ENCODE data around the gene CLPTM1L.

CLPTM1L gene

GRCh38 chr5:1356873-1357787 lies 12.2 kb upstream of the CLPTM1L start:
- H3K9ac ChIP-seq (ENCODE audit: low read depth, low read length, poor library complexity) = no peak overlapping the region
- no peak overlapping the region for H2BK5ac ChIP-seq (ENCODE audit: low read length)
- H3K27me3 ChIP-seq (ENCODE audit: control insufficient read depth in 3 of 3, insufficient read depth in 3 of 3, low read depth in 1 of 3, low read length in 3 of 3) = peaks cover 0 to 46% (median 3%) of the 10 kb centered on the region in 3 experiments
- no peak overlapping the region for H3K4me2 ChIP-seq (ENCODE audit: insufficient read depth, low read length, poor library complexity, severe bottlenecking)
- H3K4ac ChIP-seq (ENCODE audit: low read length) = no peak overlapping the region
- H2BK12ac ChIP-seq (ENCODE audit: low read length) = no peak overlapping the region
- no peak overlapping the region for H3K23ac ChIP-seq (ENCODE audit: low read depth, low read length, poor library complexity)
- H3K18ac ChIP-seq (ENCODE audit: low read length) = no peak overlapping the region
- no peak overlapping the region for H2AK5ac ChIP-seq (ENCODE audit: low read depth, low read length)
- WGBS, 2 donors (ENCODE audit: extremely low coverage in 2 of 2, insufficient read length in 2 of 2, insufficient replicate concordance in 1 of 2) = no CpG with 5 or more reads among the region's 28 CpGs
- no peak overlapping the region for H3K14ac ChIP-seq (ENCODE audit: low read length)
- H3K4me1 ChIP-seq (ENCODE audit: control insufficient read depth in 2 of 2, insufficient read depth in 1 of 2, low read depth in 1 of 2, low read length in 2 of 2) = no peaks in the 10 kb centered on the region
- no peak overlapping the region for H3K27ac ChIP-seq (replicated peaks; ENCODE audit: low read length)
- no peak overlapping the region for H2BK120ac ChIP-seq (ENCODE audit: low read depth, low read length)
- no peaks in the 10 kb centered on the region for H3K9me3 ChIP-seq (replicated peaks in 1 of 2; ENCODE audit: control insufficient read depth in 2 of 2, insufficient read depth in 1 of 2, low read depth in 1 of 2, low read length in 2 of 2)
- no peak overlapping the region for H4K91ac ChIP-seq (ENCODE audit: low read depth, low read length, poor library complexity)
- H2AFZ ChIP-seq (ENCODE audit: low read length) = no peak overlapping the region
- no peak for DNase-seq (ENCODE audit: low spot score)
- H3K79me1 ChIP-seq (ENCODE audit: low read depth, low read length) = peaks cover 2% of the 10 kb centered on the region
- no peak overlapping the region for H4K8ac ChIP-seq (ENCODE audit: low read depth, low read length)
- H3K36me3 ChIP-seq (replicated peaks in 1 of 2; ENCODE audit: control insufficient read depth in 2 of 2, insufficient read depth in 2 of 2, low read length in 2 of 2) = no peaks in the 10 kb centered on the region
- no peak overlapping the region for H3K4me3 ChIP-seq (ENCODE audit: low read length in 2 of 2)
- H2BK15ac ChIP-seq (ENCODE audit: low read length) = no peak overlapping the region

GRCh38 chr5:1354576-1354975 lies 9.7 kb upstream of the CLPTM1L start:
- Histone ChIP-seq H4K91ac (ENCODE audit: low read depth, low read length, poor library complexity) (no peak overlapping the region), H3K23ac (ENCODE audit: low read depth, low read length, poor library complexity) (no peak overlapping the region), H2AFZ (ENCODE audit: low read length) (no peak overlapping the region), H3K18ac (ENCODE audit: low read length) (no peak overlapping the region), H3K27me3 (ENCODE audit: control insufficient read depth in 3 of 3, insufficient read depth in 3 of 3, low read depth in 1 of 3, low read length in 3 of 3) (peaks cover 0 to 35% (median 3%) of the 10 kb centered on the region in 3 experiments), H2BK15ac (ENCODE audit: low read length) (no peak overlapping the region), H3K79me1 (ENCODE audit: low read depth, low read length) (peaks cover 2% of the 10 kb centered on the region), H3K36me3 (replicated peaks in 1 of 2; ENCODE audit: control insufficient read depth in 2 of 2, insufficient read depth in 2 of 2, low read length in 2 of 2) (no peaks in the 10 kb centered on the region), H2BK120ac (ENCODE audit: low read depth, low read length) (no peak overlapping the region), H3K4me1 (ENCODE audit: control insufficient read depth in 2 of 2, insufficient read depth in 1 of 2, low read depth in 1 of 2, low read length in 2 of 2) (no peaks in the 10 kb centered on the region), H3K27ac (replicated peaks; ENCODE audit: low read length) (no peak overlapping the region), H2BK5ac (ENCODE audit: low read length) (no peak overlapping the region), H3K4me3 (ENCODE audit: low read length in 2 of 2) (no peak overlapping the region), H3K4ac (ENCODE audit: low read length) (no peak overlapping the region), H3K4me2 (ENCODE audit: insufficient read depth, low read length, poor library complexity, severe bottlenecking) (no peak overlapping the region), H3K9me3 (replicated peaks in 1 of 2; ENCODE audit: control insufficient read depth in 2 of 2, insufficient read depth in 1 of 2, low read depth in 1 of 2, low read length in 2 of 2) (no peaks in the 10 kb centered on the region), H2AK5ac (ENCODE audit: low read depth, low read length) (no peak overlapping the region), H2BK12ac (ENCODE audit: low read length) (no peak overlapping the region), H3K9ac (ENCODE audit: low read depth, low read length, poor library complexity) (no peak overlapping the region), H3K14ac (ENCODE audit: low read length) (no peak overlapping the region), H4K8ac (ENCODE audit: low read depth, low read length) (no peak overlapping the region)
- no CpG with 5 or more reads among the region's 4 CpGs for WGBS, 2 donors (ENCODE audit: extremely low coverage in 2 of 2, insufficient read length in 2 of 2, insufficient replicate concordance in 1 of 2)
- no peak for DNase-seq (ENCODE audit: low spot score)

GRCh38 chr5:1352231-1353219 lies 7.6 kb upstream of the CLPTM1L start:
- no peak overlapping the region for H2BK15ac ChIP-seq (ENCODE audit: low read length)
- H3K27ac ChIP-seq (replicated peaks; ENCODE audit: low read length) = no peak overlapping the region
- H2BK5ac ChIP-seq (ENCODE audit: low read length) = no peak overlapping the region
- no peak overlapping the region for H3K4me3 ChIP-seq (ENCODE audit: low read length in 2 of 2)
- H3K14ac ChIP-seq (ENCODE audit: low read length) = no peak overlapping the region
- H3K18ac ChIP-seq (ENCODE audit: low read length) = peak overlapping the region; percentile 36
- WGBS, 2 donors (ENCODE audit: extremely low coverage in 2 of 2, insufficient read length in 2 of 2, insufficient replicate concordance in 1 of 2) = no CpG with 5 or more reads among the region's 10 CpGs
- H3K36me3 ChIP-seq (replicated peaks in 1 of 2; ENCODE audit: control insufficient read depth in 2 of 2, insufficient read depth in 2 of 2, low read length in 2 of 2) = no peaks in the 10 kb centered on the region
- no peak overlapping the region for H3K4ac ChIP-seq (ENCODE audit: low read length)
- H3K27me3 ChIP-seq (ENCODE audit: control insufficient read depth in 3 of 3, insufficient read depth in 3 of 3, low read depth in 1 of 3, low read length in 3 of 3) = peaks cover 0 to 15% (median 3%) of the 10 kb centered on the region in 3 experiments
- no peak overlapping the region for H3K23ac ChIP-seq (ENCODE audit: low read depth, low read length, poor library complexity)
- no peak overlapping the region for H2BK12ac ChIP-seq (ENCODE audit: low read length)
- no peaks in the 10 kb centered on the region for H3K9me3 ChIP-seq (replicated peaks in 1 of 2; ENCODE audit: control insufficient read depth in 2 of 2, insufficient read depth in 1 of 2, low read depth in 1 of 2, low read length in 2 of 2)
- H2BK120ac ChIP-seq (ENCODE audit: low read depth, low read length) = no peak overlapping the region
- H2AFZ ChIP-seq (ENCODE audit: low read length) = no peak overlapping the region
- H3K4me2 ChIP-seq (ENCODE audit: insufficient read depth, low read length, poor library complexity, severe bottlenecking) = no peak overlapping the region
- no peak overlapping the region for H3K9ac ChIP-seq (ENCODE audit: low read depth, low read length, poor library complexity)
- H4K8ac ChIP-seq (ENCODE audit: low read depth, low read length) = no peak overlapping the region
- no peaks in the 10 kb centered on the region for H3K79me1 ChIP-seq (ENCODE audit: low read depth, low read length)
- no peak overlapping the region for H2AK5ac ChIP-seq (ENCODE audit: low read depth, low read length)
- H3K4me1 ChIP-seq (ENCODE audit: control insufficient read depth in 2 of 2, insufficient read depth in 1 of 2, low read depth in 1 of 2, low read length in 2 of 2) = no peaks in the 10 kb centered on the region
- no peak overlapping the region for H4K91ac ChIP-seq (ENCODE audit: low read depth, low read length, poor library complexity)
- DNase-seq (ENCODE audit: low spot score) = no peak

GRCh38 chr5:1351156-1351555 lies 6.3 kb upstream of the CLPTM1L start:
- Histone ChIP-seq H3K18ac (ENCODE audit: low read length) (no peak overlapping the region), H4K91ac (ENCODE audit: low read depth, low read length, poor library complexity) (no peak overlapping the region), H3K36me3 (replicated peaks in 1 of 2; ENCODE audit: control insufficient read depth in 2 of 2, insufficient read depth in 2 of 2, low read length in 2 of 2) (no peaks in the 10 kb centered on the region), H2BK15ac (ENCODE audit: low read length) (no peak overlapping the region), H3K9me3 (replicated peaks in 1 of 2; ENCODE audit: control insufficient read depth in 2 of 2, insufficient read depth in 1 of 2, low read depth in 1 of 2, low read length in 2 of 2) (no peaks in the 10 kb centered on the region), H3K23ac (ENCODE audit: low read depth, low read length, poor library complexity) (no peak overlapping the region), H2BK120ac (ENCODE audit: low read depth, low read length) (no peak overlapping the region), H2AFZ (ENCODE audit: low read length) (no peak overlapping the region), H3K27ac (replicated peaks; ENCODE audit: low read length) (no peak overlapping the region), H3K9ac (ENCODE audit: low read depth, low read length, poor library complexity) (no peak overlapping the region), H3K27me3 (ENCODE audit: control insufficient read depth in 3 of 3, insufficient read depth in 3 of 3, low read depth in 1 of 3, low read length in 3 of 3) (peaks cover 0 to 3% (median 2%) of the 10 kb centered on the region in 3 experiments), H3K79me1 (ENCODE audit: low read depth, low read length) (no peaks in the 10 kb centered on the region), H3K4me2 (ENCODE audit: insufficient read depth, low read length, poor library complexity, severe bottlenecking) (no peak overlapping the region), H2BK12ac (ENCODE audit: low read length) (no peak overlapping the region), H2BK5ac (ENCODE audit: low read length) (no peak overlapping the region), H3K4ac (ENCODE audit: low read length) (no peak overlapping the region), H3K14ac (ENCODE audit: low read length) (no peak overlapping the region), H3K4me3 (ENCODE audit: low read length in 2 of 2) (no peak overlapping the region), H3K4me1 (ENCODE audit: control insufficient read depth in 2 of 2, insufficient read depth in 1 of 2, low read depth in 1 of 2, low read length in 2 of 2) (no peaks in the 10 kb centered on the region), H4K8ac (ENCODE audit: low read depth, low read length) (no peak overlapping the region), H2AK5ac (ENCODE audit: low read depth, low read length) (no peak overlapping the region)
- no CpG with 5 or more reads among the region's 4 CpGs for WGBS, 2 donors (ENCODE audit: extremely low coverage in 2 of 2, insufficient read length in 2 of 2, insufficient replicate concordance in 1 of 2)
- no peak for DNase-seq (ENCODE audit: low spot score)
